NCI-H1092 treated with DMSO at 0.1 percent for 48 hours (cell line): Measurements from ENCODE around the gene QPCTL.
"Not testable (repeated sequence)": the region's sequence is repeated elsewhere in the genome, so short reads cannot be mapped to it uniquely, and the experiment has no call there.

ENCODE experiments used
- DNase-seq: peaks from one replicate; lab custom pipeline; 2025; lab: John Stamatoyannopoulos, UW

Gene QPCTL

GRCh38 chr19:45676851-45677263 lies 15.6 kb upstream of the QPCTL start:
- DNase-seq, result no peak

DNA sequence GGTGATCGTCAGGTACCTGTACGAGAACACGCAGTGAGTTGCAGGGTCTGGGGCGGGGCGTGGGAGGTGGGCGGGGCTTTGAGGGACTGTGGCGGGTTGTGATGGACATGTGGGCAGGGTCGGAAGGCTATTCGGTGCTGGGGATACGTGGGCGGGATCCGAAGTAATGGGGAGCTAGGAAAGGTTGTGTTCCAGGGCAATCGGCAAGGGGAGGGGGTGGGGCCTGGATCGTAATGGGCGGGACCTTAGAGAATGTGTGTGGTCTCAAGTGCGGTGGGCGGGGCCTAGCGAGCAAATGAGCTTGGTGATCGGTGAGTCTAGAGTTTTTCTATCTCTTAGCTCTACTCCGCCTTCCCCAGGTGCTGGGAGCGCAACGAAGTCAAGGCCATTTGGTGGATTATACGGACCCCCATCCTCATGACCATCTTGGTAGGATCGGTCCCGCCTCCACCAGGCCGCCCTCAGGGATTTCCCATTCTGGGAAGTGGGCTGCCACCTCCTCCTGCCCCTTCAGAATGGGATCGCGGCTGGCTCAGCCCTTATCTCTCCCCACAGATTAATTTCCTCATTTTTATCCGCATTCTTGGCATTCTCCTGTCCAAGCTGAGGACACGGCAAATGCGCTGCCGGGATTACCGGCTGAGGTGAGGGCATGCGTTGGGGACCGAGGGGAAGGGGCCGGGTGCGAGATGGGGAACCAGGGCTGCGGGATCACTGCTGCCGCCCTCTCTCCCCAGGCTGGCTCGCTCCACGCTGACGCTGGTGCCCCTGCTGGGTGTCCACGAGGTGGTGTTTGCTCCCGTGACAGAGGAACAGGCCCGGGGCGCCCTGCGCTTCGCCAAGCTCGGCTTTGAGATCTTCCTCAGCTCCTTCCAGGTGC lies 14.9 kb upstream of the QPCTL start:
- DNase-seq, result peak; percentile 39

DNA sequence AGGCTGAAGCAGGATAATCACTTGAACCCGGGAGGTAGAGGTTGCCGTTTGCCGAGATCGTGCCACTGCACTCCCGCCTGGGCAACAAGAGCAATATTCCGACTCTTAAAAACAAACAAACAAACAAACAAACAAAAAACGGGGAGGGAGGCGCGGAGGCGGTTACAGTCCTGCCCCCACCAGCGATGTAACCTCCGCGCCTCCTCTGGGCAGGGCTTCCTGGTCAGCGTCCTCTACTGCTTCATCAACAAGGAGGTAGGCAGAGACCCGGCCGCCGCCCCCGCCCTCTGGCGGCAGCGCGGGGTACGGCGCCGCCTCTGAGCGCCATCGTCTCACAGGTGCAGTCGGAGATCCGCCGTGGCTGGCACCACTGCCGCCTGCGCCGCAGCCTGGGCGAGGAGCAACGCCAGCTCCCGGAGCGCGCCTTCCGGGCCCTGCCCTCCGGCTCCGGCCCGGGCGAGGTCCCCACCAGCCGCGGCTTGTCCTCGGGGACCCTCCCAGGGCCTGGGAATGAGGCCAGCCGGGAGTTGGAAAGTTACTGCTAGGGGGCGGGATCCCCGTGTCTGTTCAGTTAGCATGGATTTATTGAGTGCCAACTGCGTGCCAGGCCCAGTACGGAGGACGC lies 11.0 kb upstream of the QPCTL start:
- peak; percentile 80 for DNase-seq

DNA sequence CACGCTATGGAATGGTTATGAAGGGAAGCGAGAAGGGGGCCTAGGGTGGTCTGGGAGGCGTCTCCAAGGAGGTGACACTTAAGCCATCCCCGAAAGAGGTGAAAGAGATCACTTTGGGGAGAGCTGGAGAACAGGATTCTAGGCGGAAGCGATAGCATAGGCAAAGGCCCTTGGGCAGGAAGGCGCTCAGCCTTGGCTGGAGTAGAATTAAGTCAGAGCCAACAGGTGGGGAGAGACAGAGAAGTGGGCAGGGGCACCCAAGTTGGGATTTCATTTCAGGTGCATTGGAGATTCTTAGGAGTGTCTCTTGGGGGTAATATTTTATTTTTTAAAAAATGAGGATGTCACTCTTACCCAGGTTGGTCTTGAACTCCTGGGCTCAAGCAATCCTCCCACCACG lies 10.3 kb upstream of the QPCTL start:
- no peak for DNase-seq

GRCh38 chr19:45682908-45683307 lies 9.6 kb upstream of the QPCTL start:
- DNase-seq, result no peak

- DNase-seq, result not testable (repeated sequence)
Observed at GRCh38 chr19:45685045-45685444, 7.4 kb upstream of the QPCTL start.

DNA sequence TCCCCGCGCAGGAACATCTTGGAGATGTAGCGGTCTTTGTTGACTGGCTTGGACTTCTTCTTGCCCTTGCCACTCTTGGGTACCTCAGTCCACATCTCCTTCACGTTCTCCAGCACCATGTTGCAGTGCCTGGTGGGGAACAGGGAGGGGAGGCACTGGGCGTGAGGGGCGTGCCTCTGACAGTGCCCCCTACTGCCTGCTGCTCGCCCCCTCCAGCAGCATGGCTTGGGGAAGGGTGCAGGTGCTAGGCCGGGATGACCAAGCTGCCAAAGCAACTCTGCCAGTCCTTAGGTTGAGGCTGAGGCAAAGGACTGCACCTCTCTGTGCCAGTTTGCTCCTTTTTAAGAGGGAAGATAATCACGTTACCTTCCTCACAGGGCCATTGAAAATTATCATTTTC lies 4.9 kb upstream of the QPCTL start:
- DNase-seq, result no peak

DNA sequence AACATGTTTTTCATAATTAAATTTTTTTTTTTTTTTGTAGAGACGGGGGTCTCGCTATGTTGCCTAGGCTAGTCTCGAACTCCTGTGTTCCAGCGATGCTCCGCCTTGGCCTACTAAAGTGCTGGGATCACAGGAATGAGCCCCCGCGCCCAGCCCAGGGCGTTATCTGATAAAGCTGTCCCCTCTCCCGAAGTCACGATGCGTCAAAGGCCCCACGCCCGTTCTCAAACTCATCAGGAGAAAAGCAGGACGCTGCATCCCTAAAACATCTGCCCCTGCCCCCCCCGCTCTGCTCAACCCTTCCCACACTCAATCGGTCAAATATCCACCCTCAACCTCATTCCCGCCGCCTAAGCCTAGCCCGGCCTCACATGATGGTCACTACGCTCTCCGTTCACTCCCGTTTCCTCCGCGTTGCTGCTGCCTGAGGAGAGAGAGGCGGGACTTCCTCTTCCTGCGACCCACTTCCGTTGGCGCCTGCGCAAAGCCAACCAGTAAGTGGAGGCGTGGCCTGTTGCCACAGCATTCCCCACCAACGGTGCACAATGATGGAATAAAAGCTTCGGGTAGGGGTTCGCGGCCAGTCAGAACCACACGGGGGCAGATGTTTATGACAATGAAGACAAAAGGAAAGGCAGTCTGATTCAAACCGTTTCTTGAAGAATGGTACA lies 815 bp upstream of the QPCTL start, which contains the start of gene SNRPD2:
TSS of gene SNRPD2 (minus strand) at position 438 of the 671 bp plus-strand sequence. CDS start at position 373, 65 bp downstream.
- DNase-seq, result peak; percentile 94

DNA sequence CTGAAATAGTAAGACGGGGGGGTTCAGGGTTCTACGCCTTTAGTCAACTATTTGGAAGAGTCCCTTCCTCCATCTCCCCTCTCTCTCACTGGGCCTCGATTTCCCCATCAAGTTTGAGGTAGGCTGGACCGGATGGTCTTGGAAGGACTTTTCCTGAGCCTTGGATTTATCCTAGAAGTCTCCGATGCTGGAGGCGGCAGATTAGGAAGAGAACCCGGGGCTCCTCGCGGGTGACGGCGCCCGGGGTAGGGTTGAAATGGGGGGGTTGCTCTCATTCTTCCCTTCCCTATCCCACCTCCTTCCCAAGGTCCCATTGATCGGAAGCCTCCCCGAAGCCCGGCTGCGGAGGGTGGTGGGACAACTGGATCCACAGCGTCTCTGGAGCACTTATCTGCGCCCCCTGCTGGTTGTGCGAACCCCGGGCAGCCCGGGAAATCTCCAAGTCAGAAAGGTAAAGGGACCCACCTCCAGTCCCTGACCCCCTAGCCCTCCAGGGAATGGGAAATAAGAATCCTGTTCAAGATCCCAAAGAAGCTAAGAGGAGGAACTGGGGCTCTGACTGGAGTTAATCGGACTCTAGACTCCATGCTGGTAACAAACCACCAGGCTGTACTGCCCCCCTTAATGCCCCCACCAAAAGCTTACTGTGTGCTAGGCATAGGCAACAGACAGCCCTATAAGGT lies 781 bp downstream of the QPCTL start:
- DNase-seq, result peak; percentile 42

- DNase-seq, result no peak
Observed at GRCh38 chr19:45701676-45702075, 9.2 kb downstream of the QPCTL start.

DNA sequence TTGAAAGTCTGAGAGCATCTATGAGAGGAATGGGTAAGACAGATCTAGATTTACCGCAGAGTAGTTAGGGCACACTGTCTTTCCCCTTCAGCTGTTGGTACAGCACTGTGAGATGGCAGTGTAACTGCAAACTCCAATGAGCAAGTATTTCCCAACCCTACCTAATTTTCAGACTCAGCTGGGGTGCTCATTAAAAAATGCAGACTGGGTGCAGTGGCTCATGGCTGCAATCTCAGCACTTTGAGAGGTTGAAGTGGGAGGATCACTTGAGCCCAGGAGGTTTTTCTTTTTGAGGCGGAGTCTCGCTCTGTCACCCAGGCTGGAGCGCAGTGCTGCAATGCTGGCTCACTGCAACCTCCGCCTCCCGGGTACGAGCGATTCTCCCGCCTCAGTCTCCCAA lies 12.6 kb downstream of the QPCTL start:
- DNase-seq, result no peak

GRCh38 chr19:45705710-45706415 lies 13.4 kb downstream of the QPCTL start:
- no peak for DNase-seq

GRCh38 chr19:45710356-45711130 lies 18.1 kb downstream of the QPCTL start:
- DNase-seq, result no peak

DNA sequence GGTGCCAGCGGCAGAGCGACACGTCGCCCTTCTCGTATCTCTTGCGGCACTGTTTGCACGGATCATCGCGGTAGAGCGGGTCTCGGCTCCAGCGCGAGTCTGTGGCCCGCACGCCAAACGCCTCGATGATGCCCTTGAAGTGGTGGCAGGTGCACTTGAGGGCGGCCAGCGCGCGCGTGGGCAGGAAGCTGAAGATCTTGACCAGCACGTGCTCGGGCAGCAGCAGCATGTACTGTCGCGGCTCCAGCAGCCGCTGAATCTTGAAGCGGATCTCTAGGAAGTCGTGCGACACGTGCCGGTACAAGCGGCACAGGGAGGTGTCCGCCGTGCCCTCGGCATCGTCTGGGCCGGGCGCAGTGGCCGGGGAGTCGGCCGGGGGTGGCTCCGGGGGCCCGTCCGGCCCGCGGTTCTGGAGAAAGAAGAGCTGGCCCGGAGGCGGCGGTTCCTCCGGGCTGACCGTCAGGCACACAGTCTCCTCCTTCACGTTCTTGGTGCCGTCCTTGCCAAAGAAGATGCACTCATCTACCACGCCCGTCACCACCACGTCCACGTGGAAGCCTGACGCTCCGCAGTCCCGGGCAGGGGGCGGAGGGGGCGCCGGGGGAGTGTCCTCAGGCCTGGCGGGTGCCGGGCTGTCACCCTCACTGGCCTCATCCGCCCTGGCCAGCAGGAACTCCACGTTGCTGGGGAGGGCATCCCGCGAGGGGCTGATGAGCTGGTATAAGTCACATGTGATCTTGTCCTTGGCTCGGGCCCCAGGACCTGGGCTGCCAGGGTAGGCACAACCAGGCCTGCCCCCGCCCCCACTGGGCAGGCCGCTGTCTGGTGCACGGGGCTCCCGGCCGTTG lies 19.6 kb downstream of the QPCTL start:
- DNase-seq, result no peak

DNA sequence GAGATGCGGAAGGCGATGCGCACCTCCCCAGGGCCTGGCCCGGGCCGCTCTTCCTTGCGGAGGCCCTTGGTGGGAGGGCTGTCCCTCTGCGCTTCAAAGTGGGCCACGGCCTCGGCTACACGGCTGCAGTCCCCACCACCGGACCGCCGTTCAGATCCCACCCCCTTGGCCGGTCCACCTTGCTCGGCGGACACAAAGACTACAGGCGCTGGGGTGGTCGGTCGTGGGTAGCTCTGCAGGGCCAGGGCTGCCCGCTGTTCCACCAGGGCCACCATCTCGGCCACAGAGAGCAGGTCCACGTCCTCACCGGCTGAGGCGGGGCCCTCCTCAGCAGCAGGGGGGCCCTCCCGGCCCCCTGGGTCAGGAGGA lies 20.2 kb downstream of the QPCTL start:
- no peak for DNase-seq

DNA sequence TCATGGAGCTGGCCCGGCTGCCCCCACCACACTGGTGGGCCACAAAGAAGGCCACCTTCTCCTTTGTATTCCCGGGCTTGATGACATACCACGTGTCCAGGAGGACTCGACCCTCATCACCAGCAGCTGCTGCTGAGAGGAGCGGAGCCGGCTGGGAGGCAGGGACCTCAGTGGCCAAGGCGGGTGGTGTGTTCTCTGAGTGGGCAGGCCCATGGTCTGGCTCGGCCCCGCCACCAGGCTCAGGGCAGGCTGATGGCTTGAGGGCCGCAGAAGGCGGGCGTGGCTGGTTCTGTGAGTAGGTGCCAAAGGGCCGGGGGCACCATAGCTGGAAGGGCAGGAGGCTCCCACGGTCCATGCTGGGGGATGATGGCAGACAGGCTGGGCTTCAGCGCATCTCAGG lies 20.7 kb downstream of the QPCTL start:
- DNase-seq, result no peak

DNA sequence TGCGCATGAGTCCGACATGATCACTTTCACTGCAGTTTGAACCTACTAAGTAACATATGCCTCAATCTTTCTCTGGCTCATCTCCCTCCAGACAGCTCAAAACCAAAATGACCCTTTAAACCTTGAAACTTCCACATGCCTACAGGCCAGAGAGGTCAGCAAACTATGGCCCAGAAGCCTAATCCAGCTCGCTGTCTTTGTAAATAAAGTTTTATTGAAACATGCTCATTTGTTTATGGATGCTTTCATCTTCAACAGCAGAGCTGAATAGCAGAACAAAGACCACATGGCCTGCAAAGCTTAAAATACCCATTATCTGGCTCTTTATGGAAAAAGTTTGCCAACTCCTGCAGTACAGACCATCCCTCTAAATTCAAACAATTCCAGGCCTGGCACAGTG lies 22.7 kb downstream of the QPCTL start:
- DNase-seq, result no peak

DNA sequence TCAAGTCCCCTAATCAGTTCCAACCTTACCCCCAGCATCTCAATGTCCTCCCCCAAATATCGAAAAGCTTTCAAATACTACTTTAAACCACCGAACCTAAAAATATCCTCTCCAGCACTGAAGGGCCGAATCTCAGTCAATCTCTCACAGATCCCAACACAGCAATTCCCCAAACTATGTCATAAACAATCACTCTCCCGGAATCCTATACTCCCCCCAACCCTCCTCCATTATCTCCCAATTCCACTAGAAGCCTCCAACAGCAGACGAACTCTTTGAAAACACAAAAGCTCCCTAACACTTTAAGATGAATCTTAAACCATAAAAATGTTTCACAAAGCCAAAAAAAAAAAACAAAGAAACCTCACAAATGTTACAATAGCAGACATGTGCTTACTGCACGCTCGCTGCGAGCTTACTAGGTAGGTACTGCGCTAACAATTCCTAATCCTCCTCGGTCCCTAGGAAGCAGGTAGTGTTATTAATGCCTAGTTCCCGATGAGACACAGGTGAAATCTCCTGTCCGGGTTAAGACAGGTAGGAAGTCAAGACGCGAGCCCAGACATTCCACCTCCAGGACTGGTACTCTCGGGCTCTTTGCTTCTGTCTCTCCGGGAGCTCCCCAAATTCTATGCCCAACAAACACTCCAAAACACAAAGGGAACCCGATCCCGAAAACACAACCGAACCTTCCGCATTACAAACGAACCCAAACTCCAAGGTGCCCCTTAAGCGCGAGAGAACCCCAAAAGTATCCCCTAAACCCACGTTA lies 24.1 kb downstream of the QPCTL start:
- DNase-seq, result no peak
